Spleen (tissue), 7 donors: ENCODE measurements around the gene MDH1.

ENCODE experiments used
- POLR2A ChIP-seq, 3 donors: fragments of 450-650 bp; IDR thresholded peaks; one replicate each; pipeline ENCODE4 v1.5.1; 2017; ENCODE audit warnings: antibody characterized with exemption in 3 of 3, mild to moderate bottlenecking in 1 of 3
- TF ChIP-seq, protein P1 (sequence below), 11 experiments: fragments of 200-600 bp in 7 of 11; fragments of 450-650 bp in 4 of 11; sonication (generic) in 4 of 11; IDR thresholded peaks in 8 of 11; conservative IDR thresholded peaks in 3 of 11; 1 replicate in 7 of 11; 2 replicates in 4 of 11; pipeline versions ENCODE4 v1.4.0 to v1.8.0; 2016 to 2021; ENCODE audit warnings: antibody characterized with exemption in 11 of 11, inconsistent platforms in 4 of 11, mild to moderate bottlenecking in 1 of 11
- donor health status: DM: no; HTN: no; CAD: no; lungs with moderate emphysema.
- donor health status: DM: no; HTN: no; CAD: no.
- donor health status: DM: no; HTN: no; CAD: no.

DNA sequence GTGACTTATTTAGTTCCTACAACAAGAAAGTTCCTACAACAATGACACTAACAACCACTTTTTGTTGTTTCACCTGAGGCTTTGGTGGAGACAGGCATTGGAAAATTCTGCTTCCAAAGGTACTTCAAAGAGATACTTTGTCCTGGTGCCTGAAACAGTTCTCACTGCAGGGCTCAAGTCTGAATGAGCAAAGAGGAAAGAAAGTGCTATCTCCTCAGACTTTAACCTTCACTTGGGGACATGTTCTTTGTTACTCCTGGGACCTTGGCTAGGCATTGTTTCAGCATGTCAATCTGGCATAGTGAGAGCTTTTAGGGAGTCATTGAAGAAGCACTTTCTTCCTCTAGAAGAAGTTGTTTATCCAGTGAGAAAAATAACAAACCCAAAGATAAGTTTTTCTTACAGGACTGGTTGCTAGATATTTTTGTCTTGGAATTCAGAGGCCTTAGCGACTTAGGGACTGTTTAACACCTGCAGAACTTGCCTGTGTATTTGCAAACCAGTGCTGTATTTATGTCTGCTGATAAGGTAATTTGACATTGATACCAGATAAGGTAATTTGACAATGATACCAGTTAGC lies 12.2 kb downstream of the MDH1 start:
- TF ChIP-seq, protein P1, sequence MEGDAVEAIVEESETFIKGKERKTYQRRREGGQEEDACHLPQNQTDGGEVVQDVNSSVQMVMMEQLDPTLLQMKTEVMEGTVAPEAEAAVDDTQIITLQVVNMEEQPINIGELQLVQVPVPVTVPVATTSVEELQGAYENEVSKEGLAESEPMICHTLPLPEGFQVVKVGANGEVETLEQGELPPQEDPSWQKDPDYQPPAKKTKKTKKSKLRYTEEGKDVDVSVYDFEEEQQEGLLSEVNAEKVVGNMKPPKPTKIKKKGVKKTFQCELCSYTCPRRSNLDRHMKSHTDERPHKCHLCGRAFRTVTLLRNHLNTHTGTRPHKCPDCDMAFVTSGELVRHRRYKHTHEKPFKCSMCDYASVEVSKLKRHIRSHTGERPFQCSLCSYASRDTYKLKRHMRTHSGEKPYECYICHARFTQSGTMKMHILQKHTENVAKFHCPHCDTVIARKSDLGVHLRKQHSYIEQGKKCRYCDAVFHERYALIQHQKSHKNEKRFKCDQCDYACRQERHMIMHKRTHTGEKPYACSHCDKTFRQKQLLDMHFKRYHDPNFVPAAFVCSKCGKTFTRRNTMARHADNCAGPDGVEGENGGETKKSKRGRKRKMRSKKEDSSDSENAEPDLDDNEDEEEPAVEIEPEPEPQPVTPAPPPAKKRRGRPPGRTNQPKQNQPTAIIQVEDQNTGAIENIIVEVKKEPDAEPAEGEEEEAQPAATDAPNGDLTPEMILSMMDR (IDR thresholded peaks at IDR 0.05 in 8 of 11, conservative IDR thresholded peaks at IDR 0.05 in 3 of 11): no peak
- no peak for TF ChIP-seq POLR2A (IDR thresholded peaks at IDR 0.05)
